ENCODE measurements around the gene TEPSIN.

Gene TEPSIN

DNA sequence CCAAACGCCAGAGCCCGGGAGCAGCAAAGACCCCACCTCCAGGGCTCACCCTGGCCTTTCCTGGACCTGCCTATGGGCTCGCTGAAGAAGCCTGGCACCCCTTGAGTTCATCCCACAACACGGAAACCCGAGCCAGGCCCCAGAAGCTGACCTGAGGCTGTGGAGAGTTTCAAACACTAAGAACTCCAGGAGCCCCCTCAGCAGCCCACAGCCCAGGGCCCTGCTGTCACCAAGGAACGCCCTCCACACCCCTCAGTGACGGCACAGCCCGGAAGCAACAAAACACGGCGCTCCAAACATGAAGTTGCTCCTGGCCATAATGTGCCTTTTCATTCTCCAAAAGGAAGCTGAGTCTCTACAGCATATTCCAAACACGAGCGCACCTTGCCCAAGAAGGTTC lies 47.0 kb upstream of the TEPSIN start:
- TF ChIP-seq RAD21 (IDR thresholded peaks at IDR 0.05; ENCODE audit: low read depth) (no peak), TEAD4 (IDR thresholded peaks at IDR 0.05) (no peak), NFIC (IDR thresholded peaks at IDR 0.05) (no peak), YY1 (IDR thresholded peaks at IDR 0.05; ENCODE audit: low read depth) (no peak), TAF1 (IDR thresholded peaks at IDR 0.05; ENCODE audit: low read depth) (no peak), EP300 (IDR thresholded peaks at IDR 0.05; ENCODE audit: borderline replicate concordance) (no peak), EGR1 (IDR thresholded peaks at IDR 0.05) (no peak), FOXM1 (IDR thresholded peaks at IDR 0.05; ENCODE audit: borderline replicate concordance, low read depth) (no peak)
- TF ChIP-seq, protein P1, sequence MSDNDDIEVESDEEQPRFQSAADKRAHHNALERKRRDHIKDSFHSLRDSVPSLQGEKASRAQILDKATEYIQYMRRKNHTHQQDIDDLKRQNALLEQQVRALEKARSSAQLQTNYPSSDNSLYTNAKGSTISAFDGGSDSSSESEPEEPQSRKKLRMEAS (IDR thresholded peaks at IDR 0.05): no peak
- TF ChIP-seq, protein P2, sequence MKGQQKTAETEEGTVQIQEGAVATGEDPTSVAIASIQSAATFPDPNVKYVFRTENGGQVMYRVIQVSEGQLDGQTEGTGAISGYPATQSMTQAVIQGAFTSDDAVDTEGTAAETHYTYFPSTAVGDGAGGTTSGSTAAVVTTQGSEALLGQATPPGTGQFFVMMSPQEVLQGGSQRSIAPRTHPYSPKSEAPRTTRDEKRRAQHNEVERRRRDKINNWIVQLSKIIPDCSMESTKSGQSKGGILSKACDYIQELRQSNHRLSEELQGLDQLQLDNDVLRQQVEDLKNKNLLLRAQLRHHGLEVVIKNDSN (IDR thresholded peaks at IDR 0.05): no peak

DNA sequence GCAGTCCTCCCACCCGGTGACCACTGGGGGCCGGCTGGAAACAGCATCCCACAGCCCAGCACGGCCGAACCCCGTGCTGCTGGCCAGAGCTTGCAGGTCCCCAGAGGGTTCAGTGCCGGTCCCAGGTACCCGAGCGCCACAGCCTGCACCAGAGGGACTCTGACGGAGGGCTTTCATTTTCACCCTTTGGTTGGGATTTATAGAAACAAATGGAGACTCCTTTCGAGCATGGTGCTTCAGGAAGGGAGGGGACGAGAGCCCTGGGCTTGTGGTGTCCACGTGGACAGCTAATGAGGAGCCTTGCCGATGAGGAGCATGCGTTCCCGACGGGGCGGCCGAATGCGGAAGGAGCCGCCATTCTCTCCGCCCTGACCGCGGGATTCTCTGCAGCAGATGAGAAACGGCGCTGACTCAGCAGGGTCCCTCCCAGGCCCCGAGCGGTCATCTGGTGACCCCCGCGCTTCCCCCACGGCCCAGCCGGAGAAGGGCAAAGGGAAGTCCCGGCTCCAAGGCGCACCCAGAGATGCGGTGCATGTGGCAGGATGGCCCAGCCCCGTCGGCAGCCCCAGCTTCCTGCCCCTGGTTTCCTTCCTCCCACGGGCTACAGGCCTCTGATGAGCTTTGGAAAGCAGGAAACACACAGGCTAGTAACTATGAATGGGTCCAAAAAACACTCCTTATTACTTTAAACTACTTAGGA lies 46.5 kb upstream of the TEPSIN start:
- TF ChIP-seq TEAD4 (IDR thresholded peaks at IDR 0.05) (no peak), ZBTB7A (IDR thresholded peaks at IDR 0.05; ENCODE audit: low read depth) (no peak), TAF1 (IDR thresholded peaks at IDR 0.05; ENCODE audit: low read depth) (no peak), TCF12 (IDR thresholded peaks at IDR 0.05; ENCODE audit: low read depth) (no peak), CEBPB (IDR thresholded peaks at IDR 0.05) (no peak), YY1 (IDR thresholded peaks at IDR 0.05; ENCODE audit: low read depth) (no peak), NFIC (IDR thresholded peaks at IDR 0.05) (no peak)
- TF ChIP-seq, protein P3, sequence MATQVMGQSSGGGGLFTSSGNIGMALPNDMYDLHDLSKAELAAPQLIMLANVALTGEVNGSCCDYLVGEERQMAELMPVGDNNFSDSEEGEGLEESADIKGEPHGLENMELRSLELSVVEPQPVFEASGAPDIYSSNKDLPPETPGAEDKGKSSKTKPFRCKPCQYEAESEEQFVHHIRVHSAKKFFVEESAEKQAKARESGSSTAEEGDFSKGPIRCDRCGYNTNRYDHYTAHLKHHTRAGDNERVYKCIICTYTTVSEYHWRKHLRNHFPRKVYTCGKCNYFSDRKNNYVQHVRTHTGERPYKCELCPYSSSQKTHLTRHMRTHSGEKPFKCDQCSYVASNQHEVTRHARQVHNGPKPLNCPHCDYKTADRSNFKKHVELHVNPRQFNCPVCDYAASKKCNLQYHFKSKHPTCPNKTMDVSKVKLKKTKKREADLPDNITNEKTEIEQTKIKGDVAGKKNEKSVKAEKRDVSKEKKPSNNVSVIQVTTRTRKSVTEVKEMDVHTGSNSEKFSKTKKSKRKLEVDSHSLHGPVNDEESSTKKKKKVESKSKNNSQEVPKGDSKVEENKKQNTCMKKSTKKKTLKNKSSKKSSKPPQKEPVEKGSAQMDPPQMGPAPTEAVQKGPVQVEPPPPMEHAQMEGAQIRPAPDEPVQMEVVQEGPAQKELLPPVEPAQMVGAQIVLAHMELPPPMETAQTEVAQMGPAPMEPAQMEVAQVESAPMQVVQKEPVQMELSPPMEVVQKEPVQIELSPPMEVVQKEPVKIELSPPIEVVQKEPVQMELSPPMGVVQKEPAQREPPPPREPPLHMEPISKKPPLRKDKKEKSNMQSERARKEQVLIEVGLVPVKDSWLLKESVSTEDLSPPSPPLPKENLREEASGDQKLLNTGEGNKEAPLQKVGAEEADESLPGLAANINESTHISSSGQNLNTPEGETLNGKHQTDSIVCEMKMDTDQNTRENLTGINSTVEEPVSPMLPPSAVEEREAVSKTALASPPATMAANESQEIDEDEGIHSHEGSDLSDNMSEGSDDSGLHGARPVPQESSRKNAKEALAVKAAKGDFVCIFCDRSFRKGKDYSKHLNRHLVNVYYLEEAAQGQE (IDR thresholded peaks at IDR 0.05; ENCODE audit: low read depth): no peak
- TF ChIP-seq, protein P2 (IDR thresholded peaks at IDR 0.05): no peak

DNA sequence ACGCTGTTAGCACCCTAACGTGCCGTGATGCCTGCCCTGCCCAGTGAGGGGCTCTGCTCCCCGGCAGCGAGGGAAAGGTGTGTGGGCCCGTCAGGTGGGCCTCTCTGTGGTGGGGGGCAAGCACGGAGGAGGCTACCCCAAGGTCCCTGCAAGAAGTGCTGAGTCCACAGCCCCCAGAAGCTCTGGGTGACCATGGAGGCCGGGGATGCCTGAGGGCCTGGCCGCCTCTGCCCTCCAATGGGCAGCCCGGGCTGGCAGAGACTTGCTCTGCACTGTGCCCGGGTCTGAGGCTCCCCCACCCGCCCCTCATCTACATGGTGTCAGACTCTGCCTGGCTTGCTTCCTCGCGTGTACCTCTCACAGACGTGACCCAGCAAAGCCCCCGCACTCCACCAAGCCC lies 44.0 kb upstream of the TEPSIN start:
- TF ChIP-seq YY1 (IDR thresholded peaks at IDR 0.05; ENCODE audit: low read depth) (no peak), TEAD4 (IDR thresholded peaks at IDR 0.05) (no peak), EGR1 (IDR thresholded peaks at IDR 0.05) (no peak), TAF1 (IDR thresholded peaks at IDR 0.05; ENCODE audit: low read depth) (no peak), CREB1 (IDR thresholded peaks at IDR 0.05; ENCODE audit: low read depth) (no peak), FOXM1 (IDR thresholded peaks at IDR 0.05; ENCODE audit: borderline replicate concordance, low read depth) (no peak)

DNA sequence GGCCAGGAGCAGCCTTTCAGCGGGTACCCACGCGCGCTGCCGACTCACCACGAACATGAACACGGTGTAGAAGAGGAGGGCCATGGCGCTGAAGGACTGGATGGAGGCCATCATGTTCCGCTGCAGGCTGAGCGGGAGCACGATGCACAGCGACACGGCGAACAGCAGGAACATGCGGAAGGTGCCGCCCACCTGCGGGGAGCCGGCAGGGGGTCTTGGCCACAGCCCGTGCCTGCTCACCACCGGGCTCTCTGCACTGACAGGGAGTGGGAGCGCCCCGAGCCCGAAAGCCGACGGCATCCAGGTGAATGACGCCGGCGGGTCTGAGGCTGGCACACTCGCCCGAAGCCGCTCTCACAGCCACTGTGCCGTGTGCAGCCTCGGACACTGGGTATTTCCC lies 43.3 kb upstream of the TEPSIN start:
- TF ChIP-seq FOXM1 (IDR thresholded peaks at IDR 0.05; ENCODE audit: borderline replicate concordance, low read depth) (no peak), TEAD4 (IDR thresholded peaks at IDR 0.05) (no peak), TAF1 (IDR thresholded peaks at IDR 0.05; ENCODE audit: low read depth) (no peak), EGR1 (IDR thresholded peaks at IDR 0.05) (no peak), YY1 (IDR thresholded peaks at IDR 0.05; ENCODE audit: low read depth) (no peak), TCF12 (IDR thresholded peaks at IDR 0.05; ENCODE audit: low read depth) (no peak), ZBTB7A (IDR thresholded peaks at IDR 0.05; ENCODE audit: low read depth) (no peak), CEBPB (IDR thresholded peaks at IDR 0.05) (no peak), NFIC (IDR thresholded peaks at IDR 0.05) (no peak)
- TF ChIP-seq, protein P3 (IDR thresholded peaks at IDR 0.05; ENCODE audit: low read depth): no peak
- TF ChIP-seq, protein P2 (IDR thresholded peaks at IDR 0.05): no peak
- TF ChIP-seq, protein P1 (IDR thresholded peaks at IDR 0.05): no peak

DNA sequence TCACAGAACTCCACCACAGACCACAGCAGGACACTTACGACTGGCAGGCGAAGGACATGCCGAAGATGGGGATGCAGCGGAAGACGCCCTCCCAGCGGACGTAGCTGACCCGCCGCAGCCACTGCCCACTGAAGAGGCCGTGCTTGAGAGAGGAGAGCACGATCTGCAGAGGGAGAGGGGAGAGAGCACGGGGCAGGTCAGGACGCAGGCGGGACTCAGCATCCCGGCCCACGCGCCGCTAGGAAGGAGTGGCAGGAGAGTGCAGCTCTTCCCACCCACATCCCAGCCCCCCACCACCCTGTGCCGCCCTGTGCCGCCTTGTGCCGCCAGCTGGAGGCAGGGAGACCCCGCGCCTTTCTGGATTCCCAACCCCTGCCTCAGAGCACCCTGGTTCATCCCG lies 41.7 kb upstream of the TEPSIN start:
- TF ChIP-seq, protein P2 (IDR thresholded peaks at IDR 0.05): no peak
- TF ChIP-seq TEAD4 (IDR thresholded peaks at IDR 0.05) (no peak), RAD21 (IDR thresholded peaks at IDR 0.05; ENCODE audit: low read depth) (no peak), YY1 (IDR thresholded peaks at IDR 0.05; ENCODE audit: low read depth) (no peak), FOXM1 (IDR thresholded peaks at IDR 0.05; ENCODE audit: borderline replicate concordance, low read depth) (no peak), EGR1 (IDR thresholded peaks at IDR 0.05) (no peak), TCF12 (IDR thresholded peaks at IDR 0.05; ENCODE audit: low read depth) (no peak), CEBPB (IDR thresholded peaks at IDR 0.05) (no peak), EP300 (IDR thresholded peaks at IDR 0.05; ENCODE audit: borderline replicate concordance) (no peak), CREB1 (IDR thresholded peaks at IDR 0.05; ENCODE audit: low read depth) (no peak), TAF1 (IDR thresholded peaks at IDR 0.05; ENCODE audit: low read depth) (no peak), ZBTB7A (IDR thresholded peaks at IDR 0.05; ENCODE audit: low read depth) (no peak), NFIC (IDR thresholded peaks at IDR 0.05) (no peak)
- TF ChIP-seq, protein P1 (IDR thresholded peaks at IDR 0.05): no peak
- TF ChIP-seq, protein P3 (IDR thresholded peaks at IDR 0.05; ENCODE audit: low read depth): no peak

Data from Ishikawa (cell line).